ENCODE results near the gene EPHA6.

EPHA6 gene

GRCh38 chr3:97037294-97037943 lies 223.0 kb downstream of the EPHA6 start:
- no peak for DNase-seq

- DNase-seq, result no peak
Observed at GRCh38 chr3:97043411-97043810, 229.0 kb downstream of the EPHA6 start.

GRCh38 chr3:97057365-97057764 lies 243.0 kb downstream of the EPHA6 start:
- DNase-seq, result no peak

- DNase-seq, result no peak
Observed at GRCh38 chr3:97059168-97059567, 244.8 kb downstream of the EPHA6 start.

GRCh38 chr3:97066531-97066930 lies 252.1 kb downstream of the EPHA6 start:
- no peak for DNase-seq

GRCh38 chr3:97070302-97070701 lies 255.9 kb downstream of the EPHA6 start:
- no peak for DNase-seq

DNA sequence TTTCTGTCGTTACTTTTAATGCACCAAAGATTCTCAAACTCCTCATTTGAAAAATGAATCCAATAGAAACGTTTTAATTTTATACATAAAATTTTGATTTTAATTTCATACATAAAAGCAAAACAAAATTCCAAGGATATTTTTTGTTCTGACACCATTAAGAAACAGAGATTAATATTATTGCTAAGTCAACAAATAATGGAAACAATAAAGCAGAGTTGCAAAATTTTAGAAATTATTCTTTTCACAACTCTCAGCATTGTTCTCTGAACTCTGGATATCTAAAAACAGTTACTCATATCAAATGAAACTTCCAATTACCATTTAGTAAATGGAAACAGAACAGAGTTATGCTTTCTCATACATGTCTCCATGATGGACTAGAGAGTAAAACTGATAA lies 260.2 kb downstream of the EPHA6 start:
- no peak for DNase-seq

GRCh38 chr3:97076673-97077072 lies 262.3 kb downstream of the EPHA6 start:
- DNase-seq, result no peak

DNA sequence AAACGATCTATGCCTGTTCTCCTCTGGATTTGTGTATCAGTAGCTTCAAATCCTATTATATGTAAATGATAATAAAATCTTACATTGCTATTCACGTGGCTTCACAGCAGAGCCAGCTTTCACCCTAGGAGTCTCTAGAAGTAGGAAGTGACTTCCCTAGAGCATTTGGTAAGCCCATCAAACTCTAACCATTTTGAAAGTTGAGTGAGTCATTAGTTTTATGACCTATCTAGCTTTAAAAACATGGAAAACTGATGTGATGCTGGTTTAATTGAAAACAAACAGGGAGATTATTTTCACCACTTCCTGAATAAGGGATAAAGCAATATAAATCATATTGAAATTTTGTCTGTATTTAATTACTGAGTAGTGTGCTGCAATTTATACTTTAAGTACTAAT lies 275.2 kb downstream of the EPHA6 start:
- DNase-seq, result no peak

- no peak for DNase-seq
Observed at GRCh38 chr3:97102641-97103040, 288.2 kb downstream of the EPHA6 start.

DNA sequence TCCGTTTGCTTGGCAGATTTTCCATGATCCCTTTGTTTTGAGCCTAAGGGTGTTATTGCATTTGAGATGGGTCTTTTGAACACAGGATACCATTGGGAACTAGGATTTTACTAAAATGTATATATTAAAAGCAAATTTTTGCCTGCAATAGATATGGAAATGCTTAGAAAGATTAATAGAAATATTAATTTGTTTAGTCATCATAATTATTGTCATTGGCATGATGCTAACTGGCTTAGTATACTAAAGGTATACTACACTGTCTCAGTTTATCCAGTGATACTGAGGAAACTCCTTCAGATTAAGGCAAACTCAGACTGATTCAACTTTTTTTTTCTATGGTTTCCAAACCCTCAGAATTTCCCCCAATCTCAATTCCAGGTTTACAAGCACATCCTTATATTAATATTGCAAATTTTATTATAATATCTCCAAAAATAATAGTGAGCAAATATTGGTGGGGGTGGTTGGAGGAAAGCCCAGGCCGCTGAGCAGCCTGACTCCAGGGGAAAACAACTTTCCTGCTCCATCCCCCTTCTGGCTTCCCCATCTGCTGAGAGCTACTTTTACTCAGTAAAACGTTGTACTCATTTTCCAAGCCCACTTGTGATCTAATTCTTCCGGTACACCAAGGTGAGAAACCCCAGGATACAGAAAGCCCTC lies 291.7 kb downstream of the EPHA6 start:
- DNase-seq, result no peak

DNA sequence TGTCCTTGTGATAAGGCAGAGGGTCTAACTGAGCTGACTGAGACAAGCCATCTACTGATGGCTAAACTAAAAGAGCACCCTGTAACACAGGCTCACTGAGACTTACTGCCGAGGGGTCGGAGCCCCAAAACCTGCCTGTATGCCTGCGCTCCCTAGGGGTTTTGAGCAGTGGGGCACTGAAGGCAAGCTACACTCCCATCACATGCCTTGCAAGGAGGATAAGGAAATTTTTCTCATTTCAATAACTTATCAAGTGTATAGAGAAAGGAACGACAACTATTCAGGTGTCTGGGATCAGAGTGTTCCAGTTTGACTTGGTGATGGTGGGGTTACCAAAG lies 292.2 kb downstream of the EPHA6 start:
- DNase-seq, result no peak

DNA sequence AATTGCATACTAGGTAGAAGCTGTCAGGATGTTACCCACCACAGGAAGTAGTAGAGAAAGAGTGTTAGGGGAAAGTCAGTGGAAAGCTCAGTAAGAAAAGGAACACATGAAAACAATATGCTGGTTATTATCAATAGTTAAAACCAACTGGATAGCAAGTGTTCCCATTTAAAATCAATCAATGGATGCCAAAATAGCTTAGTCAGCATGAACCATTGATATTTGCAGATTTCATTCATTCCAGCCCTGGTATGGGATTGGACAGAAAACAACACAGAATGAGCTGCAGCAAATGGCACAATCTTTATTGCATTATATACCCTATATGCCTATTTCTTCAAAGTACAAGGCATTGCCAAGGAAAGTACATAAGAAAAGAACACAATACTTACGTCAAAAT lies 293.7 kb downstream of the EPHA6 start:
- no peak for DNase-seq

GRCh38 chr3:97111244-97111643 lies 296.9 kb downstream of the EPHA6 start:
- no peak for DNase-seq

GRCh38 chr3:97121386-97121785 lies 307.0 kb downstream of the EPHA6 start:
- no peak for DNase-seq

- DNase-seq, result no peak
Observed at GRCh38 chr3:97125902-97126499, 311.6 kb downstream of the EPHA6 start.

- no peak for DNase-seq
Observed at GRCh38 chr3:97131476-97131875, 317.1 kb downstream of the EPHA6 start.

DNA sequence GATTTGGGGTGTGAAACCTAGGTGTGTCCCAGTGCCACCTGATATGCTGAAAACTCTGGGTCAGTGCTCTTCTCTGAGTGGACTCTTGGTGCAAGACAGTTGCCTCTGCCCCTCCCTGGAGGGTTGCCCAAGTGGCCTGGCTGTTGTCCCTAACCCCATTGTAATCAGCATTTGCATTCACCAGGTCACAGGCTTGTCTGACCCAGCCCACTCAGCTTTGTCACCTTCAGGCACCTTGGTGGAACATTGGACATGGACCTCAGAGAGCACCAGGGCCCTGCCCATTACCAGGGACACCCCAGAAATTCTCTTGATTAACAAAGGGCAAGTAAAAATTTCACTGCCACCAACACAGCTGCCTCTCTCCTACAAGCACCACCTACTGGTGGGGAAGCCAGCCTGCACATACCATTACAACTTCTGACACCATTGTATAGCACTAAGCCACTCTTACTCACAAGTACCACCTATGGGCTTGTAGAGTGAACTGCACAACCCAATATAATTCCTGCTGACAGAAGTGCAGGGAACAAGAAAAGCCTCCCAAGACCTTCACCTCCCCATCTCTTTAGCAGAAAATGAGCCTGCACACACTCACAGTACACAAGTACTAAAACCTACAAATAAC lies 324.6 kb downstream of the EPHA6 start:
- DNase-seq, result no peak

GRCh38 chr3:97148931-97149330 lies 334.5 kb downstream of the EPHA6 start:
- no peak for DNase-seq

GRCh38 chr3:97161169-97161568 lies 346.8 kb downstream of the EPHA6 start:
- DNase-seq, result no peak

GRCh38 chr3:97177242-97177641 lies 362.8 kb downstream of the EPHA6 start:
- no peak for DNase-seq

DNA sequence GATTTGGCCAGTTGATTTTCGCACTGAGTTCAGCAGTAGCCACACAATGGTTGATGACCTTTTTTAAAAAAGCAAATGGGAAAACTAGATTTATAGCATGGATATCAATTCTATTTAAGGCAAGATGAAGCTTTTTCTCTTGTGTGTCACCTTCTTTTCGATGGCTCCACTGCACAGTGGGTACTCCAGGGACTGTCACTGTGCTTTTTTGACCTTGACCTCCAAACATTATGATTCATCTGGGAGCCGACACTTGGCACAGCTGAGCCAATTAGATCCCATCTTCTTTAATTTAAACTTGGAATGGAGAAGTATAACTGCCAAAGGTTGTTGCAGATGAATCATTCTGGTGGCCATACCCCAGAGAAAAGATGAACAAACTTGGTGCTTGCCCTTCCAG lies 367.3 kb downstream of the EPHA6 start:
- DNase-seq, result no peak

- no peak for DNase-seq
Observed at GRCh38 chr3:97187771-97188170, 373.4 kb downstream of the EPHA6 start.

- no peak for DNase-seq
Observed at GRCh38 chr3:97189835-97190234, 375.4 kb downstream of the EPHA6 start.
